ENCODE data around the gene CCDC180. TPM values are rescaled to one million over a fixed set of nuclear protein-coding genes. Genes with fewer than 3 reads are reported as not detected.

CCDC180 gene
- total and polyA plus RNA-seq, 2 donors, result 1.6 to 9.6 TPM

GRCh38 chr9:97284798-97285197 is 22.7 kb upstream of the CCDC180 start:
- 97% methylated on average over 2 of the region's 2 CpGs for WGBS
- no peak for DNase-seq (ENCODE audit: low read depth in 6 of 9, low spot score in 9 of 9)
- Histone ChIP-seq H3K36me3 (ENCODE audit: control insufficient read depth in 2 of 2, insufficient read depth in 2 of 2, low read length in 1 of 2) (peaks cover 0 to 9% of the 10 kb centered on the region in 2 donors), H3K4me3 (ENCODE audit: low read length in 2 of 2) (no peak overlapping the region), H3K4me1 (ENCODE audit: control insufficient read depth in 2 of 2, insufficient read depth in 2 of 2, low read length in 2 of 2) (no peaks in the 10 kb centered on the region), H3K9me3 (ENCODE audit: control insufficient read depth in 2 of 2, insufficient read depth in 1 of 2, low read length in 1 of 2) (no peaks in the 10 kb centered on the region), H3K27ac (ENCODE audit: low read depth in 1 of 2, low read length in 1 of 2) (no peak overlapping the region), H3K27me3 (ENCODE audit: control insufficient read depth in 2 of 2, insufficient read depth in 1 of 2, low read length in 1 of 2) (no peaks in the 10 kb centered on the region)

- H3K27me3 ChIP-seq (ENCODE audit: control insufficient read depth in 2 of 2, insufficient read depth in 1 of 2, low read length in 1 of 2), result no peaks in the 10 kb centered on the region
- H3K4me3 ChIP-seq (ENCODE audit: low read length in 2 of 2), result no peak overlapping the region
- peaks cover 2 to 30% of the 10 kb centered on the region in 2 donors for H3K36me3 ChIP-seq (ENCODE audit: control insufficient read depth in 2 of 2, insufficient read depth in 2 of 2, low read length in 1 of 2)
- H3K27ac ChIP-seq (ENCODE audit: low read depth in 1 of 2, low read length in 1 of 2), result no peak overlapping the region
- no peaks in the 10 kb centered on the region for H3K4me1 ChIP-seq (ENCODE audit: control insufficient read depth in 2 of 2, insufficient read depth in 2 of 2, low read length in 2 of 2)
- 98% methylated on average over 3 of the region's 3 CpGs for WGBS
- no peak for DNase-seq (ENCODE audit: low read depth in 6 of 9, low spot score in 9 of 9)
- no peaks in the 10 kb centered on the region for H3K9me3 ChIP-seq (ENCODE audit: control insufficient read depth in 2 of 2, insufficient read depth in 1 of 2, low read length in 1 of 2)
These were observed 15.3 kb upstream of the CCDC180 start for GRCh38 chr9:97292200-97292599.

GRCh38 chr9:97293207-97293721 is 14.2 kb upstream of the CCDC180 start:
- DNase-seq (ENCODE audit: low read depth in 6 of 9, low spot score in 9 of 9), result no peak
- H3K27me3 ChIP-seq (ENCODE audit: control insufficient read depth in 2 of 2, insufficient read depth in 1 of 2, low read length in 1 of 2), result no peaks in the 10 kb centered on the region
- WGBS, result 89% methylated on average over 6 of the region's 6 CpGs
- H3K4me1 ChIP-seq (ENCODE audit: control insufficient read depth in 2 of 2, insufficient read depth in 2 of 2, low read length in 2 of 2), result no peaks in the 10 kb centered on the region
- H3K36me3 ChIP-seq (ENCODE audit: control insufficient read depth in 2 of 2, insufficient read depth in 2 of 2, low read length in 1 of 2), result peaks cover 2 to 29% of the 10 kb centered on the region in 2 donors
- H3K4me3 ChIP-seq (ENCODE audit: low read length in 2 of 2), result no peak overlapping the region
- no peak overlapping the region for H3K27ac ChIP-seq (ENCODE audit: low read depth in 1 of 2, low read length in 1 of 2)
- H3K9me3 ChIP-seq (ENCODE audit: control insufficient read depth in 2 of 2, insufficient read depth in 1 of 2, low read length in 1 of 2), result no peaks in the 10 kb centered on the region

- 97% methylated on average over 6 of the region's 6 CpGs for WGBS
- H3K4me3 ChIP-seq (ENCODE audit: low read length in 2 of 2), result no peak overlapping the region
- DNase-seq (ENCODE audit: low read depth in 6 of 9, low spot score in 9 of 9), result no peak
- H3K36me3 ChIP-seq (ENCODE audit: control insufficient read depth in 2 of 2, insufficient read depth in 2 of 2, low read length in 1 of 2), result peaks cover 2 to 24% of the 10 kb centered on the region in 2 donors
- H3K4me1 ChIP-seq (ENCODE audit: control insufficient read depth in 2 of 2, insufficient read depth in 2 of 2, low read length in 2 of 2), result no peaks in the 10 kb centered on the region
- no peak overlapping the region for H3K27ac ChIP-seq (ENCODE audit: low read depth in 1 of 2, low read length in 1 of 2)
- H3K9me3 ChIP-seq (ENCODE audit: control insufficient read depth in 2 of 2, insufficient read depth in 1 of 2, low read length in 1 of 2), result no peaks in the 10 kb centered on the region
- no peaks in the 10 kb centered on the region for H3K27me3 ChIP-seq (ENCODE audit: control insufficient read depth in 2 of 2, insufficient read depth in 1 of 2, low read length in 1 of 2)
These were observed 13.6 kb upstream of the CCDC180 start for GRCh38 chr9:97293818-97294217.

DNA sequence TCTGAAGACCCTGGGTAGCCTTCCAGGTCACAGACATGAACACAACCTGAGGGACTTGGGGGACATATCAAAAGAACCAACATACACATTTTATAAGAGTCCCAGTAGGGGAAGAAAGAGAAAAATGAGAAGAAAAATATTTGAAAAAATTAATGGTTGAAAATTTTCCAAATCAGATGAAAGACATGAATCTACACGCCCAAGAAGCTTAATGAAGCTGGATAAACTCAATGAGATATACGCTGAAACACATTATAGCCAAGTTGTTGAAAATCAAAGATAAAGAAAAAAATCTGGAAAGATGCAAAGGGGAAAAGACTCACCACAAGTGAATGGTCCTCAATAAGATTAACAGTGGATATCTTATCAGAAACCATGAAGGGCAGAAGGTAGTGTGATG is 9.6 kb upstream of the CCDC180 start:
- no peaks in the 10 kb centered on the region for H3K27me3 ChIP-seq (ENCODE audit: control insufficient read depth in 2 of 2, insufficient read depth in 1 of 2, low read length in 1 of 2)
- over 99% methylated on average over 2 of the region's 2 CpGs for WGBS
- no peak overlapping the region for H3K4me3 ChIP-seq (ENCODE audit: low read length in 2 of 2)
- no peaks in the 10 kb centered on the region for H3K4me1 ChIP-seq (ENCODE audit: control insufficient read depth in 2 of 2, insufficient read depth in 2 of 2, low read length in 2 of 2)
- H3K9me3 ChIP-seq (ENCODE audit: control insufficient read depth in 2 of 2, insufficient read depth in 1 of 2, low read length in 1 of 2), result no peaks in the 10 kb centered on the region
- no peak overlapping the region for H3K27ac ChIP-seq (ENCODE audit: low read depth in 1 of 2, low read length in 1 of 2)
- no peak for DNase-seq (ENCODE audit: low read depth in 6 of 9, low spot score in 9 of 9)
- H3K36me3 ChIP-seq (ENCODE audit: control insufficient read depth in 2 of 2, insufficient read depth in 2 of 2, low read length in 1 of 2), result peaks cover 0 to 11% of the 10 kb centered on the region in 2 donors

DNA sequence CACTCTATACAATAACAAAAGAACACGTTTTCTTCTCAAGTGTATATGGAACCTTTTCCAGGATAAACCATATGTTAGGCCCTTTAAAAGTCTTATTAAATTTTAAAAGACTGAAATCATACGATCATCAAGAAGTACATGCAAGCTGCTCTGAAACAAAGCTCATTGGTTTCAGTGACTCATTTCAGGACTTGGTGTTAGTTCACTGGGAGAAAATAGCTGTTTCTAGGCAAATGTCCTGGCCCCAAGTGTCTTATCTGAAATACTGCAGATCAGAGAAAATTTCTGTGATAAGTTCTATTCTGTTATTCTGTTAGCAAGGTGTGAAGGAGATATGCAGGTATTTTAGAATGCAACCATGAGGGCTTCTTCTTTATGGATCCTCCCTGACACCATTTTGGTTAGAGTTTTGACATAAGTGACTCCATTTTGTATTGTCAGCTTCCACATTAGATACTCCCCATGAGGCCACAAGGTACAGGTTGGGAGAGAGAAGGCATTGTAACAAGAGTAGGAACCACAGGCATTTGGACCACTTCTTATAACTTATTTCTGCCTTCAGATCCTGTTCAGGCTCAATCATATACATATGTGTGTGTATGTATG is 7.5 kb upstream of the CCDC180 start:
- DNase-seq (ENCODE audit: low read depth in 6 of 9, low spot score in 9 of 9), result no peak
- Histone ChIP-seq H3K4me3 (ENCODE audit: low read length in 2 of 2) (no peak overlapping the region), H3K27ac (ENCODE audit: low read depth in 1 of 2, low read length in 1 of 2) (no peak overlapping the region), H3K4me1 (ENCODE audit: control insufficient read depth in 2 of 2, insufficient read depth in 2 of 2, low read length in 2 of 2) (no peaks in the 10 kb centered on the region), H3K9me3 (ENCODE audit: control insufficient read depth in 2 of 2, insufficient read depth in 1 of 2, low read length in 1 of 2) (no peaks in the 10 kb centered on the region), H3K36me3 (ENCODE audit: control insufficient read depth in 2 of 2, insufficient read depth in 2 of 2, low read length in 1 of 2) (peaks cover 0 to 5% of the 10 kb centered on the region in 2 donors), H3K27me3 (ENCODE audit: control insufficient read depth in 2 of 2, insufficient read depth in 1 of 2, low read length in 1 of 2) (no peaks in the 10 kb centered on the region)
- WGBS, result 89% methylated on average over 2 of the region's 2 CpGs

GRCh38 chr9:97300586-97300985 is 6.9 kb upstream of the CCDC180 start:
- WGBS, result 98% methylated on average over 1 of the region's 1 CpG
- Histone ChIP-seq H3K27me3 (ENCODE audit: control insufficient read depth in 2 of 2, insufficient read depth in 1 of 2, low read length in 1 of 2) (no peaks in the 10 kb centered on the region), H3K36me3 (ENCODE audit: control insufficient read depth in 2 of 2, insufficient read depth in 2 of 2, low read length in 1 of 2) (no peaks in the 10 kb centered on the region), H3K9me3 (ENCODE audit: control insufficient read depth in 2 of 2, insufficient read depth in 1 of 2, low read length in 1 of 2) (no peaks in the 10 kb centered on the region), H3K4me1 (ENCODE audit: control insufficient read depth in 2 of 2, insufficient read depth in 2 of 2, low read length in 2 of 2) (no peaks in the 10 kb centered on the region), H3K4me3 (ENCODE audit: low read length in 2 of 2) (no peak overlapping the region), H3K27ac (ENCODE audit: low read depth in 1 of 2, low read length in 1 of 2) (no peak overlapping the region)
- no peak for DNase-seq (ENCODE audit: low read depth in 6 of 9, low spot score in 9 of 9)

DNA sequence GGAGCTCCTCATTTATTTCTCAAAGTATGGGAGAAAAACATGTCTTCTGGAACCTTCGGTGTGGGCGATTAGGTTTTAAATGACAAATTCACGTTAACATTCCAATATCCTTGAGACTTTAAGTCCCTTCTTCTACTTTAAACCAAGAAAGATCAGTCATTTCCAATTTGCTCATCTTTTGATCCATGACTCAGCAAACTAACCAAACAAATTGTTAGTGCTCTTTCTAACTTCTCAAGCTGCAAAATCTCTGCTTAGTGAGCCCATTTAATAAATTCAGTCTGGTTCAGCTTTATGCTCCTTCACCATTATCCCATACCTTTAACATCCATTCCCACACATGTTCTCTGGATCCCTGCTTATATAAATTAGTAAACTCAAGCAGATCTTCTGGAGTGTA is 5.5 kb upstream of the CCDC180 start:
- no peak overlapping the region for H3K27ac ChIP-seq (ENCODE audit: low read depth in 1 of 2, low read length in 1 of 2)
- no peak for DNase-seq (ENCODE audit: low read depth in 6 of 9, low spot score in 9 of 9)
- peaks cover 0 to 4% of the 10 kb centered on the region in 2 donors for H3K27me3 ChIP-seq (ENCODE audit: control insufficient read depth in 2 of 2, insufficient read depth in 1 of 2, low read length in 1 of 2)
- H3K4me3 ChIP-seq (ENCODE audit: low read length in 2 of 2), result no peak overlapping the region
- WGBS, result 98% methylated on average over 3 of the region's 3 CpGs
- H3K9me3 ChIP-seq (ENCODE audit: control insufficient read depth in 2 of 2, insufficient read depth in 1 of 2, low read length in 1 of 2), result no peaks in the 10 kb centered on the region
- H3K36me3 ChIP-seq (ENCODE audit: control insufficient read depth in 2 of 2, insufficient read depth in 2 of 2, low read length in 1 of 2), result no peaks in the 10 kb centered on the region
- H3K4me1 ChIP-seq (ENCODE audit: control insufficient read depth in 2 of 2, insufficient read depth in 2 of 2, low read length in 2 of 2), result peaks cover 0 to 1% of the 10 kb centered on the region in 2 donors

GRCh38 chr9:97304586-97304985 is 2.9 kb upstream of the CCDC180 start:
- Histone ChIP-seq H3K4me3 (ENCODE audit: low read length in 2 of 2) (no peak overlapping the region), H3K36me3 (ENCODE audit: control insufficient read depth in 2 of 2, insufficient read depth in 2 of 2, low read length in 1 of 2) (no peaks in the 10 kb centered on the region), H3K4me1 (ENCODE audit: control insufficient read depth in 2 of 2, insufficient read depth in 2 of 2, low read length in 2 of 2) (peaks cover 0 to 5% of the 10 kb centered on the region in 2 donors), H3K9me3 (ENCODE audit: control insufficient read depth in 2 of 2, insufficient read depth in 1 of 2, low read length in 1 of 2) (no peaks in the 10 kb centered on the region), H3K27ac (ENCODE audit: low read depth in 1 of 2, low read length in 1 of 2) (no peak overlapping the region), H3K27me3 (ENCODE audit: control insufficient read depth in 2 of 2, insufficient read depth in 1 of 2, low read length in 1 of 2) (peaks cover 0 to 16% of the 10 kb centered on the region in 2 donors)
- WGBS, result 96% methylated on average over 2 of the region's 2 CpGs
- DNase-seq (ENCODE audit: low read depth in 6 of 9, low spot score in 9 of 9), result no peak

Measured in thymus (tissue), 11 donors.